Measurements from ENCODE around the gene SCAPER. TPM values are rescaled to one million over a fixed set of nuclear protein-coding genes. Genes with fewer than 3 reads are reported as not detected.

The SCAPER gene
- total RNA-seq, 1 experiment from 2014 or later = 14.7 TPM

DNA sequence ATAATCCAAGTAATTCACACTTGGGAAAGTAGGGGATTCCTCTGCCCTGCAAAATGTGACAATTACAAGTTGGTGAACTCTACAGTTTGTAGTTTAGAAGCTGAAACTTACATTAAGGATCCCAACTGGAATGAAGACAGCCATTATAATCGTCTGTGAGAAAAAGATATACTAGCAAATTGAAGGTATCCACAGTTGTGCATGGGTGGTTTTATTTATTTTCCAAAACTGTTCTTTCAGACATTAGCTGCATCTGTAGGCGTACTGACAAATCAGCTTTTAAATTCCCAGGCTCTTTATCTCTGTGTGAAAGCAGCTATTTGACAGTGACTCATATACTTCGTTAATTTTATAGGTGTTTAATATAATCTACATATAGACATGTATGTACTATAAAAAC, 581.1 kb downstream of the SCAPER start:
- intact Hi-C loops (cut with micrococcal nuclease) = no loop called here
- no peak overlapping the region for H3K27ac ChIP-seq (ENCODE audit: low read depth, low read length)
- H3K9me3 ChIP-seq (ENCODE audit: control insufficient read depth in 1 of 2, insufficient read depth in 1 of 2, low read depth in 1 of 2, low read length in 2 of 2) = no peaks in the 10 kb centered on the region
- no peak overlapping the region for H3K9ac ChIP-seq (ENCODE audit: low read length)
- no TSS peak for BruUV-seq (replicated peaks)
- DNase-seq (ENCODE audit: low read depth, low spot score) (no peak), ATAC-seq (no peak)
- TF ChIP-seq POLR2A (IDR thresholded peaks at IDR 0.05; ENCODE audit: borderline replicate concordance, extremely low read depth, insufficient read depth, insufficient read length) (no peak), MAX (IDR thresholded peaks at IDR 0.05) (no peak), CEBPB (IDR thresholded peaks at IDR 0.05; ENCODE audit: low read depth) (no peak), SP1 (IDR thresholded peaks at IDR 0.05; ENCODE audit: low read depth) (no peak), FOSL1 (IDR thresholded peaks at IDR 0.05; ENCODE audit: low read depth) (no peak), TCF7L2 (IDR thresholded peaks at IDR 0.05; ENCODE audit: borderline replicate concordance, extremely low read depth, insufficient read depth, insufficient read length) (no peak), EZH2 (IDR thresholded peaks at IDR 0.05) (no peak)
- no peak overlapping the region for H3K4me2 ChIP-seq (ENCODE audit: low read length)
- no peak overlapping the region for H3K4me3 ChIP-seq (replicated peaks in 1 of 2; ENCODE audit: low read depth in 1 of 2, low read length in 2 of 2)
- no peaks in the 10 kb centered on the region for H3K79me2 ChIP-seq (ENCODE audit: insufficient read depth, low read length)
- POLR2A ChIA-PET = interaction anchor here (1.6 kb wide), 1 partner anchor 12 kb away, joined by 5 read pairs; the partner anchor contains the start of gene ISL2
- CTCF ChIA-PET = no interaction called here
- no peaks in the 10 kb centered on the region for H3K27me3 ChIP-seq (ENCODE audit: insufficient read depth, low read length)
- H2AFZ ChIP-seq (ENCODE audit: low read depth, low read length, poor library complexity, severe bottlenecking) = no peak overlapping the region
- H3K9me2 ChIP-seq (ENCODE audit: insufficient read depth) = no peaks in the 10 kb centered on the region
- no peaks in the 10 kb centered on the region for H3K36me3 ChIP-seq (ENCODE audit: control insufficient read depth in 1 of 2, insufficient read depth in 2 of 2, low read length in 2 of 2)
- H3K4me1 ChIP-seq (ENCODE audit: control insufficient read depth in 1 of 2, insufficient read depth in 2 of 2, low read length in 2 of 2) = peaks cover 0 to 5% of the 10 kb centered on the region in 2 experiments; a peak in 1 of 4 replicates
- no peaks in the 10 kb centered on the region for H4K20me1 ChIP-seq (ENCODE audit: insufficient read depth)
- RAD21 ChIA-PET (ENCODE audit: low non-redundant PET in 1 of 2, low total read pairs in 2 of 2, uncharacterized antibody in 2 of 2, unreplicated experiment in 2 of 2) = no interaction called here

- Histone ChIP-seq H2AFZ (ENCODE audit: low read depth, low read length, poor library complexity, severe bottlenecking) (no peak overlapping the region), H3K9me3 (ENCODE audit: control insufficient read depth in 1 of 2, insufficient read depth in 1 of 2, low read depth in 1 of 2, low read length in 2 of 2) (no peaks in the 10 kb centered on the region), H3K4me3 (replicated peaks in 1 of 2; ENCODE audit: low read depth in 1 of 2, low read length in 2 of 2) (no peak overlapping the region), H3K9ac (ENCODE audit: low read length) (no peak overlapping the region), H3K4me2 (ENCODE audit: low read length) (no peak overlapping the region), H4K20me1 (ENCODE audit: insufficient read depth) (no peaks in the 10 kb centered on the region), H3K27me3 (ENCODE audit: insufficient read depth, low read length) (no peaks in the 10 kb centered on the region), H3K27ac (ENCODE audit: low read depth, low read length) (no peak overlapping the region), H3K4me1 (ENCODE audit: control insufficient read depth in 1 of 2, insufficient read depth in 2 of 2, low read length in 2 of 2) (no peaks in the 10 kb centered on the region), H3K9me2 (ENCODE audit: insufficient read depth) (no peaks in the 10 kb centered on the region), H3K79me2 (ENCODE audit: insufficient read depth, low read length) (no peaks in the 10 kb centered on the region), H3K36me3 (ENCODE audit: control insufficient read depth in 1 of 2, insufficient read depth in 2 of 2, low read length in 2 of 2) (no peaks in the 10 kb centered on the region)
- ChIA-PET POLR2A (no interaction called here), RAD21 (ENCODE audit: low non-redundant PET in 1 of 2, low total read pairs in 2 of 2, uncharacterized antibody in 2 of 2, unreplicated experiment in 2 of 2) (interaction anchor here in 1 of 2 experiments (0.6 kb wide), 1 partner anchor 12 kb away, joined by 3 read pairs; no protein-coding TSS in a partner anchor), CTCF (no interaction called here)
- BruUV-seq (replicated peaks) = no TSS peak
- intact Hi-C loops (cut with micrococcal nuclease) = no loop called here
- no peak for TF ChIP-seq MAX (IDR thresholded peaks at IDR 0.05)
- ATAC-seq (no peak), DNase-seq (ENCODE audit: low read depth, low spot score) (no peak)
Observed at GRCh38 chr15:76321602-76322001, 583.5 kb downstream of the SCAPER start.

Measured in HCT116 (cell line).